HepG2 (cell line): ENCODE measurements around the gene ADAT3. TPM values are rescaled to one million over a fixed set of nuclear protein-coding genes. Genes with fewer than 3 reads are reported as not detected.
A peak's percentile ranks its signal among the peaks of the same experiment; 100 is the strongest.

ENCODE experiments used
- KLF11 ChIP-seq: IDR thresholded peaks from 2 replicates; pipeline ENCODE4 v1.6.1; 2016; ENCODE audit warnings: missing compliant biosample characterization
- MED1 ChIP-seq: sonication (generic); formaldehyde crosslinking; IDR thresholded peaks from 2 replicates; pipeline ENCODE4 v1.4.0; 2020; ENCODE audit warnings: missing genetic modification reagents
- MZF1 ChIP-seq: sonication (generic); formaldehyde crosslinking; IDR thresholded peaks from 2 replicates; pipeline ENCODE4 v1.8.1; 2023; ENCODE audit warnings: mild to moderate bottlenecking, missing genetic modification reagents, borderline replicate concordance
- SMAD3 ChIP-seq: sonication (generic); formaldehyde crosslinking; IDR thresholded peaks from 2 replicates; pipeline ENCODE4 v1.4.0; 2020; ENCODE audit warnings: missing genetic modification reagents
- SRY ChIP-seq: sonication (generic); formaldehyde crosslinking; IDR thresholded peaks from 2 replicates; pipeline ENCODE4 v1.8.0; 2022; ENCODE audit warnings: mild to moderate bottlenecking, missing genetic modification reagents
- TAF1 ChIP-seq: sonication (generic); formaldehyde crosslinking; IDR thresholded peaks from 2 replicates; pipeline ENCODE4 v1.4.0; 2020; ENCODE audit warnings: missing genetic modification reagents
- TBL1XR1 ChIP-seq: fragments of 150-350 bp; IDR thresholded peaks from 2 replicates; pipeline ENCODE4 v1.6.1; 2014; ENCODE audit warnings: borderline replicate concordance, low read length; ENCODE audit not compliant: partially characterized antibody
- ZNF460 ChIP-seq: sonication (generic); formaldehyde crosslinking; IDR thresholded peaks from 2 replicates; pipeline ENCODE4 v1.5.1; 2020; ENCODE audit warnings: missing genetic modification reagents, mild to moderate bottlenecking, borderline replicate concordance
- ZNF878 ChIP-seq: sonication (generic); formaldehyde crosslinking; IDR thresholded peaks from 2 replicates; pipeline ENCODE4 v1.8.1; 2023; ENCODE audit warnings: mild to moderate bottlenecking, missing genetic modification reagents, moderate library complexity
- polyA plus RNA-seq, 8 experiments: library from polyadenylated mRNA; depleted of rRNA in 3 of 8; stranded (reverse) in 7 of 8; unstranded in 1 of 8; fragments of >200 nt; fragmentation: Illumina TruSeq in 4 of 8; extraction: Trizol in 4 of 8; gene quantifications; 2 replicates each; pipeline versions ENCODE4 v1.2.1 to v1.2.3, GENCODE V29; 2011 to 2016; ENCODE audit warnings: low read depth in 4 of 8, missing spikeins in 1 of 8, mixed read lengths in 1 of 8; ENCODE audit not compliant: insufficient read depth in 1 of 8
- total RNA-seq, 5 experiments: library from RNA; depleted of rRNA; stranded (reverse); fragments of >200 nt; fragmentation: Illumina TruSeq; extraction: Trizol; gene quantifications; 2 replicates each; pipeline ENCODE4 v1.2.3, GENCODE V29; 2016; ENCODE audit warnings: low read depth in 1 of 5
- TF ChIP-seq, protein P1 (sequence below): sonication (generic); formaldehyde crosslinking; IDR thresholded peaks from one replicate; pipeline ENCODE4 v1.5.1; 2020; ENCODE audit warnings: mild to moderate bottlenecking, missing genetic modification reagents; ENCODE audit errors: not compliant biosample characterization
- TF ChIP-seq, protein P2 (sequence below): sonication (generic); formaldehyde crosslinking; IDR thresholded peaks from 2 replicates; pipeline ENCODE4 v1.5.0; 2020; ENCODE audit warnings: missing genetic modification reagents

ADAT3 gene
- total and polyA plus RNA-seq, 2 of the 13 experiments (the other 11 are each of a cell fraction or from before 2014, with no cell fraction given) = 0.95 to 3.5 TPM

- TF ChIP-seq, protein P1, sequence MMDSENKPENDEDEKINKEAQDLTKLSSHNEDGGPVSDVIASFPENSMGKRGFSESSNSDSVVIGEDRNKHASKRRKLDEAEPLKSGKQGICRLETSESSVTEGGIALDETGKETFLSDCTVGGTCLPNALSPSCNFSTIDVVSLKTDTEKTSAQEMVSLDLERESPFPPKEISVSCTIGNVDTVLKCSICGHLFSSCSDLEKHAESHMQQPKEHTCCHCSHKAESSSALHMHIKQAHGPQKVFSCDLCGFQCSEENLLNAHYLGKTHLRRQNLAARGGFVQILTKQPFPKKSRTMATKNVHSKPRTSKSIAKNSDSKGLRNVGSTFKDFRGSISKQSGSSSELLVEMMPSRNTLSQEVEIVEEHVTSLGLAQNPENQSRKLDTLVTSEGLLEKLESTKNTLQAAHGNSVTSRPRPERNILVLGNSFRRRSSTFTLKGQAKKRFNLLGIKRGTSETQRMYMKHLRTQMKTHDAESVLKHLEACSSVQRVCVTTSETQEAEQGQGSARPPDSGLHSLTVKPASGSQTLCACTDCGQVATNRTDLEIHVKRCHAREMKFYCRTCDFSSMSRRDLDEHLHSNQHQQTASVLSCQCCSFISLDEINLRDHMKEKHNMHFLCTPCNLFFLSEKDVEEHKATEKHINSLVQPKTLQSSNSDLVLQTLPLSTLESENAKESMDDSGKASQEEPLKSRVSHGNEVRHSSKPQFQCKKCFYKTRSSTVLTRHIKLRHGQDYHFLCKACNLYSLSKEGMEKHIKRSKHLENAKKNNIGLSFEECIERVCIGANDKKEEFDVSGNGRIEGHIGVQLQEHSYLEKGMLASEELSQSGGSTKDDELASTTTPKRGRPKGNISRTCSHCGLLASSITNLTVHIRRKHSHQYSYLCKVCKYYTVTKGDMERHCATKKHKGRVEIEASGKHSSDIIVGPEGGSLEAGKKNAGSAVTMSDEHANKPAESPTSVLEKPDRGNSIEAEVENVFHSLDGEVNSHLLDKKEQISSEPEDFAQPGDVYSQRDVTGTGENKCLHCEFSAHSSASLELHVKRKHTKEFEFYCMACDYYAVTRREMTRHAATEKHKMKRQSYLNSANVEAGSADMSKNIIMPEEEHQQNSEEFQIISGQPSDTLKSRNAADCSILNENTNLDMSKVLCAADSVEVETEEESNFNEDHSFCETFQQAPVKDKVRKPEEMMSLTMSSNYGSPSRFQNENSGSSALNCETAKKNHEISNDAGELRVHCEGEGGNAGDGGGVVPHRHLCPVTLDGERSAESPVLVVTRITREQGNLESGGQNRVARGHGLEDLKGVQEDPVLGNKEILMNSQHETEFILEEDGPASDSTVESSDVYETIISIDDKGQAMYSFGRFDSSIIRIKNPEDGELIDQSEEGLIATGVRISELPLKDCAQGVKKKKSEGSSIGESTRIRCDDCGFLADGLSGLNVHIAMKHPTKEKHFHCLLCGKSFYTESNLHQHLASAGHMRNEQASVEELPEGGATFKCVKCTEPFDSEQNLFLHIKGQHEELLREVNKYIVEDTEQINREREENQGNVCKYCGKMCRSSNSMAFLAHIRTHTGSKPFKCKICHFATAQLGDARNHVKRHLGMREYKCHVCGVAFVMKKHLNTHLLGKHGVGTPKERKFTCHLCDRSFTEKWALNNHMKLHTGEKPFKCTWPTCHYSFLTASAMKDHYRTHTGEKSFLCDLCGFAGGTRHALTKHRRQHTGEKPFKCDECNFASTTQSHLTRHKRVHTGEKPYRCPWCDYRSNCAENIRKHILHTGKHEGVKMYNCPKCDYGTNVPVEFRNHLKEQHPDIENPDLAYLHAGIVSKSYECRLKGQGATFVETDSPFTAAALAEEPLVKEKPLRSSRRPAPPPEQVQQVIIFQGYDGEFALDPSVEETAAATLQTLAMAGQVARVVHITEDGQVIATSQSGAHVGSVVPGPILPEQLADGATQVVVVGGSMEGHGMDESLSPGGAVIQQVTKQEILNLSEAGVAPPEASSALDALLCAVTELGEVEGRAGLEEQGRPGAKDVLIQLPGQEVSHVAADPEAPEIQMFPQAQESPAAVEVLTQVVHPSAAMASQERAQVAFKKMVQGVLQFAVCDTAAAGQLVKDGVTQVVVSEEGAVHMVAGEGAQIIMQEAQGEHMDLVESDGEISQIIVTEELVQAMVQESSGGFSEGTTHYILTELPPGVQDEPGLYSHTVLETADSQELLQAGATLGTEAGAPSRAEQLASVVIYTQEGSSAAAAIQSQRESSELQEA = no peak
- peak; percentile 50; the same call in 1 of the 2 replicates for TF ChIP-seq SMAD3
- TF ChIP-seq ZNF878 = no peak; the same call in 1 of the 2 replicates
- no peak for TF ChIP-seq TBL1XR1
- TF ChIP-seq MED1 (CRISPR knock-in tag) = peak; percentile 76
- TF ChIP-seq SRY = peak; percentile 53
- peak; percentile 91 for TF ChIP-seq TAF1 (CRISPR knock-in tag)
- no peak for TF ChIP-seq ZNF460
- TF ChIP-seq MZF1 (CRISPR knock-in tag) = no peak
- TF ChIP-seq KLF11 (CRISPR knock-in tag) = no peak
- TF ChIP-seq, protein P2, sequence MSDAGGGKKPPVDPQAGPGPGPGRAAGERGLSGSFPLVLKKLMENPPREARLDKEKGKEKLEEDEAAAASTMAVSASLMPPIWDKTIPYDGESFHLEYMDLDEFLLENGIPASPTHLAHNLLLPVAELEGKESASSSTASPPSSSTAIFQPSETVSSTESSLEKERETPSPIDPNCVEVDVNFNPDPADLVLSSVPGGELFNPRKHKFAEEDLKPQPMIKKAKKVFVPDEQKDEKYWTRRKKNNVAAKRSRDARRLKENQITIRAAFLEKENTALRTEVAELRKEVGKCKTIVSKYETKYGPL (CRISPR knock-in tag) = no peak
- TF ChIP-seq, all 625 proteins: peak for 319
These were observed 29.3 kb upstream of the ADAT3 start (continued) for GRCh38 chr19:1875646-1876495.
